HG03025 (cell line): Measurements from ENCODE around the gene RNF212B.
A peak's percentile ranks its signal among the peaks of the same experiment; 100 is the strongest.

Experiments used
- ATAC-seq: cut with Tn5 transposase; IDR thresholded peaks from one replicate; pipeline ENCODE4 v1.9.1; 2021; ENCODE audit warnings: mild to moderate bottlenecking, moderate library complexity; ENCODE audit not compliant: unreplicated experiment, low FRiP score

RNF212B gene

DNA sequence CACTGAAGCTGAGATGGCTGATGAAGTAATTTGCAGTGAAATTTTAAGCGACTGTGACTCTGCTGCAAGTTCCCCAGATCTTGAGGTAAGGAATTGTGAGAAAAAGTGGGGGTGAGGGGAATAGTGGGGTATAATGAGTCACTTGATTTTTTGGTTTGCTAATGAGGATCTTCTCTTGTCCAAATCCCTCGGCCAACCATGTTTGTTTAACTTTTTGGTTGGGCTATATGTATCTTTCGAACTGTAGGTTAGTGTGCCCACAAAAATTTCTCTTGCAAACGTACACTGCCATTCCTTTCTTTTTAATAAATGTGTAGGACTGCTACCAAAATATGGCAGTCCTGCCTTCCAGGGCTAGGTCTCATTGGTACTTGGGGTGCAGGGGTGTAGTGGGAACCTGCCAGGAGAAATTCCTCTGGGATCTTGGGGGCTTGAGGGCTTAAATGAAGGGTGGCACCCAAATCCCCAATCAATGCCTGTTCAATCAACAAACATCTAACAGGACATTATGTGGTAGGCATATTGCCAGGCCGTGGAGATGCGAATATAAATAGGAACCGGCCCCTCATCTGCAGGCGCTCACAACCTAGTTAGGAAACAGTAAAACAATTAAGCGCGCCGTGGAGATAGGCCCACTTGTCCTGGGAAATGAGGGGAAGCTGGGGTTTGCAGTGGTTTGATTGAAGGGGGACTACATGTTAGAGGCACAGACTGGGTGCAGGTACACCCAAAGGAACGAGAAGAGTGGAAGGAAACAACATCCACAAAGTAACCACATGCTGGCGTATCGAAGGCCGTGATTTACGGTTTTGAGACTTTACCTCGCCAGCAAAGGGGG lies 82.2 kb downstream of the RNF212B start:
- ATAC-seq, result no peak

- ATAC-seq, result peak; percentile 88
Measured at GRCh38 chr14:23320584-23321571, 83.1 kb downstream of the RNF212B start, which contains the start of gene PABPN1. Gene PABPN1 (plus strand): TSS chr14:23321457. CDS start chr14:23321470, 13 bp downstream.

DNA sequence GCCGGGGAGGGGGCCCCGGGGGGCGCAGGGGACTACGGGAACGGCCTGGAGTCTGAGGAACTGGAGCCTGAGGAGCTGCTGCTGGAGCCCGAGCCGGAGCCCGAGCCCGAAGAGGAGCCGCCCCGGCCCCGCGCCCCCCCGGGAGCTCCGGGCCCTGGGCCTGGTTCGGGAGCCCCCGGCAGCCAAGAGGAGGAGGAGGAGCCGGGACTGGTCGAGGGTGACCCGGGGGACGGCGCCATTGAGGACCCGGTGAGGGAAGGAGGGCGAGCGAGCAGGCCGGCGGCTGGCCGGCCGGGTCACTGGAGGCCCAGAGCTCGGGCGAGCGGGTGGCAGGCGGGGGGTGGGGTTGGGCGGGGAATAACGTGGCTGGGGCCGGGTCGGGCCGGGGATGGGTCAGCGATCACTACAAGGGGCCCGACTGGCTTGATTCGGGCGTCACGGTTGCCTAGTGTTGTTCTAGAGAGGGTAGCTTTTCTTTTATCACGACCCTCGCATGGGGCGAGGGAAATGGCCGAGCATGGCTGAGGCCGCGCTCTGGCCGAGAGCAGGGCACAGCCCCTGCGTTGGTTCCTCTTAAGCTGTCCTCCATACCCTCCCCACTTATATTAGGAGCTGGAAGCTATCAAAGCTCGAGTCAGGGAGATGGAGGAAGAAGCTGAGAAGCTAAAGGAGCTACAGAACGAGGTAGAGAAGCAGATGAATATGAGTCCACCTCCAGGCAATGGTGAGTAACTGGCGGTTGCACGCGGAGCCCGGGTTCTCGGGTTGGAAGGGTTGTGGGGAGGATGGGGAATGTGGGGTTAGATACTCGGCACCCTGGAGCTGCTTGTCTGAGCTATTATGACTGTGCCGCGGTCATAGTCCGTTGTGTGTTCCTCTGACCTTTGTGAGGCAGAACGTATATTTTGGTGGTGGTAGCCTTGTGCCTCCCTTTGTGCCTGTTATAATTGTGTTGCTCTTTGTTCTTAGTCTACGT lies 84.1 kb downstream of the RNF212B start:
- ATAC-seq, result peak; percentile 17
